Measurements from ENCODE around the gene FHIT.

Gene FHIT

GRCh38 chr3:59922192-59922591 is 1329.1 kb downstream of the FHIT start:
- intact Hi-C loops (cut with DNase I): no loop called here
- DNase-seq: no peak

GRCh38 chr3:59920822-59921221 is 1330.4 kb downstream of the FHIT start:
- no peak for DNase-seq
- intact Hi-C loops (cut with DNase I): no loop called here

- intact Hi-C loops (cut with DNase I): no loop called here
- no peak for DNase-seq
Measured at GRCh38 chr3:59919586-59919985, 1331.7 kb downstream of the FHIT start.

- intact Hi-C loops (cut with DNase I): no loop called here
- DNase-seq: no peak
Measured at GRCh38 chr3:59914251-59914650, 1337.0 kb downstream of the FHIT start.

- no peak for DNase-seq
- intact Hi-C loops (cut with DNase I): no loop called here
Measured at GRCh38 chr3:59913645-59914044, 1337.6 kb downstream of the FHIT start.

GRCh38 chr3:59908701-59909100 is 1342.6 kb downstream of the FHIT start:
- DNase-seq: no peak
- intact Hi-C loops (cut with DNase I): no loop called here

GRCh38 chr3:59908280-59908679 is 1343.0 kb downstream of the FHIT start:
- intact Hi-C loops (cut with DNase I): no loop called here
- DNase-seq: no peak

- no peak for DNase-seq
- intact Hi-C loops (cut with DNase I): no loop called here
Measured at GRCh38 chr3:59904296-59904695, 1347.0 kb downstream of the FHIT start.

- intact Hi-C loops (cut with DNase I): no loop called here
- no peak for DNase-seq
Measured at GRCh38 chr3:59899061-59899460, 1352.2 kb downstream of the FHIT start.

- DNase-seq: no peak
- intact Hi-C loops (cut with DNase I): no loop called here
Measured at GRCh38 chr3:59895972-59896371, 1355.3 kb downstream of the FHIT start.

GRCh38 chr3:59894425-59895121 is 1356.7 kb downstream of the FHIT start:
- intact Hi-C loops (cut with DNase I): no loop called here
- DNase-seq: no peak

- no peak for DNase-seq
- intact Hi-C loops (cut with DNase I): no loop called here
Measured at GRCh38 chr3:59890639-59891038, 1360.6 kb downstream of the FHIT start.

- intact Hi-C loops (cut with DNase I): no loop called here
- no peak for DNase-seq
Measured at GRCh38 chr3:59886790-59887189, 1364.5 kb downstream of the FHIT start.

- no peak for DNase-seq
- intact Hi-C loops (cut with DNase I): no loop called here
Measured at GRCh38 chr3:59885899-59886400, 1365.3 kb downstream of the FHIT start.

- DNase-seq: peak in 23 of 42 donors; percentile 9 to 60 (median 29)
Measured at GRCh38 chr3:59885101-59885500, 1366.2 kb downstream of the FHIT start.

GRCh38 chr3:59884409-59884808 is 1366.8 kb downstream of the FHIT start:
- DNase-seq: no peak
- intact Hi-C loops (cut with DNase I): no loop called here

More at GRCh38 chr3:59885101-59885500, 1366.2 kb downstream of the FHIT start:
- intact Hi-C loops (cut with DNase I): no loop called here

- no peak for DNase-seq
- intact Hi-C loops (cut with DNase I): no loop called here
Measured at GRCh38 chr3:59882746-59883145, 1368.5 kb downstream of the FHIT start.

GRCh38 chr3:59880717-59881116 is 1370.5 kb downstream of the FHIT start:
- intact Hi-C loops (cut with DNase I): no loop called here
- no peak for DNase-seq

- DNase-seq: no peak
- intact Hi-C loops (cut with DNase I): no loop called here
Measured at GRCh38 chr3:59879031-59879581, 1372.1 kb downstream of the FHIT start.

- DNase-seq: no peak
- intact Hi-C loops (cut with DNase I): no loop called here
Measured at GRCh38 chr3:59878038-59878427, 1373.2 kb downstream of the FHIT start.
